Measurements from ENCODE around the gene PCNX2.

GRCh38 chr1:232962761-232963745 lies 332.5 kb downstream of the PCNX2 start:
- TF ChIP-seq CTCF (IDR thresholded peaks at IDR 0.05) (no peak), POLR2A (IDR thresholded peaks at IDR 0.05) (no peak), POLR2AphosphoS5 (IDR thresholded peaks at IDR 0.05) (no peak)

Measured in prostate gland (tissue), 2 donors.